ENCODE results near the gene CFB.

The CFB gene

DNA sequence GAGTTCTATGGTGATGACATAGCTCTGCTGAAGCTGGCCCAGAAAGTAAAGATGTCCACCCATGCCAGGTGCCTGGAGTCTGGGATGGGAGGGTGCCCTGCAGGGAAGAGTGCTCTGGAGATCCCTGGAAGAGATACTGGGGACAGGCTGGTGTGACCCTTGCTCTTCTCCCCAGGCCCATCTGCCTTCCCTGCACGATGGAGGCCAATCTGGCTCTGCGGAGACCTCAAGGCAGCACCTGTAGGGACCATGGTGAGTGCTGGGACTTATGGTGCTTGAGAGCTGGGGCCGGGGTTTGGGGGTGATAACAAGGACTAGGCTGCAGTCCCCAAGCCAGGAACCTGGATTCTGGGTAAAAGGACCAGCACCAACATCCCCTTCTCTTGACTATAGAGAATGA lies 2.2 kb upstream of the CFB start:
- no peak for DNase-seq (ENCODE audit: low read depth in 1 of 2, low spot score in 1 of 2)
- H3K4me3 ChIP-seq (replicated peaks; ENCODE audit: insufficient read depth, low read length), result no peak overlapping the region
- TF ChIP-seq SPI1 (IDR thresholded peaks at IDR 0.05; ENCODE audit: borderline replicate concordance, low read depth), result no peak
- TF ChIP-seq, protein P1, sequence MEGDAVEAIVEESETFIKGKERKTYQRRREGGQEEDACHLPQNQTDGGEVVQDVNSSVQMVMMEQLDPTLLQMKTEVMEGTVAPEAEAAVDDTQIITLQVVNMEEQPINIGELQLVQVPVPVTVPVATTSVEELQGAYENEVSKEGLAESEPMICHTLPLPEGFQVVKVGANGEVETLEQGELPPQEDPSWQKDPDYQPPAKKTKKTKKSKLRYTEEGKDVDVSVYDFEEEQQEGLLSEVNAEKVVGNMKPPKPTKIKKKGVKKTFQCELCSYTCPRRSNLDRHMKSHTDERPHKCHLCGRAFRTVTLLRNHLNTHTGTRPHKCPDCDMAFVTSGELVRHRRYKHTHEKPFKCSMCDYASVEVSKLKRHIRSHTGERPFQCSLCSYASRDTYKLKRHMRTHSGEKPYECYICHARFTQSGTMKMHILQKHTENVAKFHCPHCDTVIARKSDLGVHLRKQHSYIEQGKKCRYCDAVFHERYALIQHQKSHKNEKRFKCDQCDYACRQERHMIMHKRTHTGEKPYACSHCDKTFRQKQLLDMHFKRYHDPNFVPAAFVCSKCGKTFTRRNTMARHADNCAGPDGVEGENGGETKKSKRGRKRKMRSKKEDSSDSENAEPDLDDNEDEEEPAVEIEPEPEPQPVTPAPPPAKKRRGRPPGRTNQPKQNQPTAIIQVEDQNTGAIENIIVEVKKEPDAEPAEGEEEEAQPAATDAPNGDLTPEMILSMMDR (IDR thresholded peaks at IDR 0.05; ENCODE audit: insufficient read depth, low read length), result no peak
- TF ChIP-seq GABPA (IDR thresholded peaks at IDR 0.05; ENCODE audit: low read depth), result no peak
- TF ChIP-seq, protein P2, sequence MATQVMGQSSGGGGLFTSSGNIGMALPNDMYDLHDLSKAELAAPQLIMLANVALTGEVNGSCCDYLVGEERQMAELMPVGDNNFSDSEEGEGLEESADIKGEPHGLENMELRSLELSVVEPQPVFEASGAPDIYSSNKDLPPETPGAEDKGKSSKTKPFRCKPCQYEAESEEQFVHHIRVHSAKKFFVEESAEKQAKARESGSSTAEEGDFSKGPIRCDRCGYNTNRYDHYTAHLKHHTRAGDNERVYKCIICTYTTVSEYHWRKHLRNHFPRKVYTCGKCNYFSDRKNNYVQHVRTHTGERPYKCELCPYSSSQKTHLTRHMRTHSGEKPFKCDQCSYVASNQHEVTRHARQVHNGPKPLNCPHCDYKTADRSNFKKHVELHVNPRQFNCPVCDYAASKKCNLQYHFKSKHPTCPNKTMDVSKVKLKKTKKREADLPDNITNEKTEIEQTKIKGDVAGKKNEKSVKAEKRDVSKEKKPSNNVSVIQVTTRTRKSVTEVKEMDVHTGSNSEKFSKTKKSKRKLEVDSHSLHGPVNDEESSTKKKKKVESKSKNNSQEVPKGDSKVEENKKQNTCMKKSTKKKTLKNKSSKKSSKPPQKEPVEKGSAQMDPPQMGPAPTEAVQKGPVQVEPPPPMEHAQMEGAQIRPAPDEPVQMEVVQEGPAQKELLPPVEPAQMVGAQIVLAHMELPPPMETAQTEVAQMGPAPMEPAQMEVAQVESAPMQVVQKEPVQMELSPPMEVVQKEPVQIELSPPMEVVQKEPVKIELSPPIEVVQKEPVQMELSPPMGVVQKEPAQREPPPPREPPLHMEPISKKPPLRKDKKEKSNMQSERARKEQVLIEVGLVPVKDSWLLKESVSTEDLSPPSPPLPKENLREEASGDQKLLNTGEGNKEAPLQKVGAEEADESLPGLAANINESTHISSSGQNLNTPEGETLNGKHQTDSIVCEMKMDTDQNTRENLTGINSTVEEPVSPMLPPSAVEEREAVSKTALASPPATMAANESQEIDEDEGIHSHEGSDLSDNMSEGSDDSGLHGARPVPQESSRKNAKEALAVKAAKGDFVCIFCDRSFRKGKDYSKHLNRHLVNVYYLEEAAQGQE (IDR thresholded peaks at IDR 0.05; ENCODE audit: insufficient replicate concordance, low read depth), result no peak
- no peak for TF ChIP-seq POLR2AphosphoS5 (IDR thresholded peaks at IDR 0.05; ENCODE audit: low read depth)
- H3K27me3 ChIP-seq (ENCODE audit: insufficient read depth, poor library complexity, severe bottlenecking), result peaks cover 4% of the 10 kb centered on the region
- H3K27ac ChIP-seq (replicated peaks), result no peak overlapping the region

DNA sequence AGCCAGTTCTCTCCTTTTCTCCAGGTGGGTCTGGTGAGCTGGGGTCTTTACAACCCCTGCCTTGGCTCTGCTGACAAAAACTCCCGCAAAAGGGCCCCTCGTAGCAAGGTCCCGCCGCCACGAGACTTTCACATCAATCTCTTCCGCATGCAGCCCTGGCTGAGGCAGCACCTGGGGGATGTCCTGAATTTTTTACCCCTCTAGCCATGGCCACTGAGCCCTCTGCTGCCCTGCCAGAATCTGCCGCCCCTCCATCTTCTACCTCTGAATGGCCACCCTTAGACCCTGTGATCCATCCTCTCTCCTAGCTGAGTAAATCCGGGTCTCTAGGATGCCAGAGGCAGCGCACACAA lies 765 bp upstream of the CFB start:
- TF ChIP-seq GABPA (IDR thresholded peaks at IDR 0.05; ENCODE audit: low read depth), result no peak
- TF ChIP-seq, protein P1 (IDR thresholded peaks at IDR 0.05; ENCODE audit: insufficient read depth, low read length), result no peak
- no peak for TF ChIP-seq SPI1 (IDR thresholded peaks at IDR 0.05; ENCODE audit: borderline replicate concordance, low read depth)
- TF ChIP-seq POLR2AphosphoS5 (IDR thresholded peaks at IDR 0.05; ENCODE audit: low read depth), result no peak
- TF ChIP-seq, protein P2 (IDR thresholded peaks at IDR 0.05; ENCODE audit: insufficient replicate concordance, low read depth), result no peak
- H3K27me3 ChIP-seq (ENCODE audit: insufficient read depth, poor library complexity, severe bottlenecking), result peaks cover 4% of the 10 kb centered on the region
- no peak overlapping the region for H3K4me3 ChIP-seq (replicated peaks; ENCODE audit: insufficient read depth, low read length)
- no peak for DNase-seq (ENCODE audit: low read depth in 1 of 2, low spot score in 1 of 2)
- no peak overlapping the region for H3K27ac ChIP-seq (replicated peaks)

GRCh38 chr6:31946370-31946885 lies 533 bp downstream of the CFB start:
- DNase-seq (ENCODE audit: low read depth in 1 of 2, low spot score in 1 of 2), result no peak
- TF ChIP-seq POLR2AphosphoS5 (IDR thresholded peaks at IDR 0.05; ENCODE audit: low read depth), result no peak
- no peak for TF ChIP-seq SPI1 (IDR thresholded peaks at IDR 0.05; ENCODE audit: borderline replicate concordance, low read depth)
- TF ChIP-seq GABPA (IDR thresholded peaks at IDR 0.05; ENCODE audit: low read depth), result no peak
- TF ChIP-seq, protein P2 (IDR thresholded peaks at IDR 0.05; ENCODE audit: insufficient replicate concordance, low read depth), result no peak
- TF ChIP-seq, protein P1 (IDR thresholded peaks at IDR 0.05; ENCODE audit: insufficient read depth, low read length), result no peak
- H3K4me3 ChIP-seq (replicated peaks; ENCODE audit: insufficient read depth, low read length), result no peak overlapping the region
- no peak overlapping the region for H3K27ac ChIP-seq (replicated peaks)
- peaks cover 4% of the 10 kb centered on the region for H3K27me3 ChIP-seq (ENCODE audit: insufficient read depth, poor library complexity, severe bottlenecking)

Measured in HL-60 (cell line).